ENCODE measurements around the gene ZNRD2. TPM values are rescaled to one million over a fixed set of nuclear protein-coding genes. Genes with fewer than 3 reads are reported as not detected.

Gene ZNRD2
- total RNA-seq, 2 experiments from 2014 or later, result 54.3 to 54.7 TPM

DNA sequence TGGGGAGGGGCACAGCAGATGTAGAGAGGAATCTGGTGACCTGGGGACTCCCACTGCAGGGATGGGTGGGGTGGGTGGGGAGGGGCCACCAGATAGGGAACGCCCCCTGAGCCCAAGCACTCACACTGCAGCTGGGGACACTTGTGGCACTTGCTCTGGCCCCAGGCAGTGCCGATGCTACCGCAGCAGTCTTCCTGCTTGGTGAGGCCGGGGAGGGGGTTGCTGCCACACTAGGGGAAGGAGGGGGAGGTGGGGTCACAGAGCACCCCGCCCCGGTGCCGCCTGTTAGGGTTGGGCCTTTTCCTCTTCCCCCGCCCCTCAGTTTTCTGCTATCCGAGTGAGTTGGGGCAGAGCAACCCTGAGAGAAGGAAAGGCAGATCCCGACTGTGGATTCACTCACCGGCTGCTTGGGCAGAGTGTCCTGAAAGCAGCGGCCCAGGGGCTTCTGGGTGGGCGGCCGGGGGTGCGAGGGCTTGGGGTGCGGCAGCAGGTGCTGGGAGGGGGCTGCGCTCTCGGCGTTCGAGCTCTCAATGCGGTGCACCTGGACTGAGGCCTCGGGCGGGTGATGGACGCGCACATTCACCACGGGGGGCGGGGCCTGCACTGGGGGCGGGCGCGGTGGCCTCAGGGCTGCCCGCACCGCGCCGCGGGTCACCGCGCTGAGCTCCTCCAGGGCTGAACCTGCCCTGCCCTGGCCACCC, 16.8 kb upstream of the ZNRD2 start:
- peaks cover 66% of the 10 kb centered on the region for H3K4me1 Mint-ChIP-seq (ENCODE audit: low read depth)
- no peaks in the 10 kb centered on the region for H3K27me3 Mint-ChIP-seq
- CTCF ChIA-PET, result interaction anchor here (1.1 to 4.3 kb wide), 2 partner anchors 9 to 12 kb away, joined by 3 to 46 read pairs; no protein-coding TSS in a partner anchor
- peaks cover 21% of the 10 kb centered on the region for H3K36me3 Mint-ChIP-seq (ENCODE audit: low read depth)
- POLR2A ChIA-PET, result interaction anchor here (0.8 to 3.4 kb wide), 8 partner anchors 12 to 130 kb away, joined by 3 to 26 read pairs (median 4); no protein-coding TSS in a partner anchor
- ATAC-seq, result peak; percentile 74
- TF ChIP-seq, protein P1, sequence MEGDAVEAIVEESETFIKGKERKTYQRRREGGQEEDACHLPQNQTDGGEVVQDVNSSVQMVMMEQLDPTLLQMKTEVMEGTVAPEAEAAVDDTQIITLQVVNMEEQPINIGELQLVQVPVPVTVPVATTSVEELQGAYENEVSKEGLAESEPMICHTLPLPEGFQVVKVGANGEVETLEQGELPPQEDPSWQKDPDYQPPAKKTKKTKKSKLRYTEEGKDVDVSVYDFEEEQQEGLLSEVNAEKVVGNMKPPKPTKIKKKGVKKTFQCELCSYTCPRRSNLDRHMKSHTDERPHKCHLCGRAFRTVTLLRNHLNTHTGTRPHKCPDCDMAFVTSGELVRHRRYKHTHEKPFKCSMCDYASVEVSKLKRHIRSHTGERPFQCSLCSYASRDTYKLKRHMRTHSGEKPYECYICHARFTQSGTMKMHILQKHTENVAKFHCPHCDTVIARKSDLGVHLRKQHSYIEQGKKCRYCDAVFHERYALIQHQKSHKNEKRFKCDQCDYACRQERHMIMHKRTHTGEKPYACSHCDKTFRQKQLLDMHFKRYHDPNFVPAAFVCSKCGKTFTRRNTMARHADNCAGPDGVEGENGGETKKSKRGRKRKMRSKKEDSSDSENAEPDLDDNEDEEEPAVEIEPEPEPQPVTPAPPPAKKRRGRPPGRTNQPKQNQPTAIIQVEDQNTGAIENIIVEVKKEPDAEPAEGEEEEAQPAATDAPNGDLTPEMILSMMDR (IDR thresholded peaks at IDR 0.05), result no peak
- H3K9me3 Mint-ChIP-seq, result no peaks in the 10 kb centered on the region
- intact Hi-C loops (cut with micrococcal nuclease), result no loop called here
- DNase-seq, result peak; percentile 88
- H3K4me3 Mint-ChIP-seq, result peak overlapping the region; percentile 61
- peak overlapping the region; percentile 49 for H3K27ac Mint-ChIP-seq

DNA sequence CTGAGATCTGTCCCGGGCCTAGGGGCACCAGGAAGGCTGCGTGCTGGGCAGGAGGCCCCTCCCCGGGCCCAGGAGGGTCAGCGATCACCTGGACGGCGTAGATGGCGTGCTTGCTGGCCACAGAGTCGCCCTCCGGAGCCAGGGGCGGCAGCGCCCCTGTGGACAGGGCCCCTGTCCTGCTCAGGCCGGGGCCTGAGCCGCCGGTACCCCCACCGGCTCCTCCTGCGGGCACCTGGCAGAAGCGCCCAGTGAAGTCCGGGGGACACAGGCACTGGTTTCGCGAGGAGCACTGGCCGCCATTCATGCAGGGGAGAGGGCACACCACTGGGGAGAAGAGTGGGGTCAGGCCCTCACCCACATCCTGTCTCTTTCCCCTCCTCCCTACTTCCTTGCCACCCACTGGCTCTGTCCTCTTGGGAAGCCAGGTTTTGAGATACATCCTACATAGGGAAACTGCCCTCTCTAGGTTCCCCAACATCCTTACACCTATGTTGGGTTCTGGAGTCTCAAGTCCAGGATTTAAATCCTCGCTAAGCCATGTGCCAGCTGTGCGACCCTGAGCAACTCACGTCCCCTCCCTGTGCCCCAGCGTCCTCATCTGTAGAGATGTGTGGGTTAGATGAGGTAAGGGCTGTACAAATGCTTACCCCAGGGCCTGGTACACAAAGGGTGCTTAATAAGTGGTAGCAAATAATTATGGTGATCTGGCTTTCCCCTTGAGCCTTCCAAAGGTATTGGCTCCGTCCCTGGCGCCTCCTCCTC, 16.0 kb upstream of the ZNRD2 start:
- Mint-ChIP-seq H3K27ac (peak overlapping the region; percentile 90), H3K27me3 (no peaks in the 10 kb centered on the region), H3K4me3 (peak overlapping the region; percentile 61), H3K9me3 (no peaks in the 10 kb centered on the region), H3K36me3 (ENCODE audit: low read depth) (peaks cover 14% of the 10 kb centered on the region), H3K4me1 (ENCODE audit: low read depth) (peaks cover 62% of the 10 kb centered on the region)
- intact Hi-C loops (cut with micrococcal nuclease), result no loop called here
- ATAC-seq (no peak), DNase-seq (no peak)
- TF ChIP-seq, protein P1 (IDR thresholded peaks at IDR 0.05), result no peak
- CTCF ChIA-PET, result interaction anchor here (1.4 to 4.3 kb wide), 2 partner anchors 13 kb away, joined by 7 to 46 read pairs; no protein-coding TSS in a partner anchor
- POLR2A ChIA-PET, result interaction anchor here (0.9 to 3.4 kb wide), 6 partner anchors 11 to 131 kb away, joined by 3 to 26 read pairs (median 4); partner anchors contain the start of genes FAM89B and ZNRD2

DNA sequence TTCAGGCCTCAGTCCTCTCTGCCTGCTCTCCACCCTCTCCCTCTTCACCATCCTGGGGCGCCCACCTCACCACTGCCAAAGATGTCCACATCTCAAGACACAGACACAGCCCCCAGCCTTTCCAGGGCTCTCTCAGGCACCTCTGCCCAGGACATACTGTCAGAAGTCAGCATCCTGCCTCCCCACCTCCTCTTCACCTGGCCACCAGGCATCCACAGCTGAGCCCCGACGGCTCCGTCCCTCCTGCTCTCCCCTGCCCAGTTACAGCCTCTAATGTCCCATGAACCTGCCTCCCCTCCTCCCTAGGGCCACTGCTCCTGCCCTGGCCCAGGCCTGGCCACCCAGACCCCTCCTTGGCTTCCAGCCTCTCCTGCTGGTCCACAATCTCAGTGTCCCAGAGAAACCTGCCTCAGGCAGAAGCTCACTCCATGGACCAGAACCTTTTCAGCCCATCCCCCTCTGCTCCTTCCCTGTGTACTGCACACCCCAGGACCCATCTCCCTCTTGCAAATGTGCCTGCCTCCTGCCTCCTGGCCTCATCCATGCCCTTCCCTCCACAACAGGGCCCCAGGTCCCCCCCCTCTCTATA, 15.3 kb upstream of the ZNRD2 start:
- POLR2A ChIA-PET, result interaction anchor here (0.8 to 3.3 kb wide), 6 partner anchors 11 to 132 kb away, joined by 3 to 20 read pairs (median 4); partner anchors contain the start of genes FAM89B, MALAT1, SIPA1 and ZNRD2
- H3K9me3 Mint-ChIP-seq, result no peaks in the 10 kb centered on the region
- H3K27me3 Mint-ChIP-seq, result no peaks in the 10 kb centered on the region
- CTCF ChIA-PET, result interaction anchor here (1.4 kb wide), 1 partner anchor 14 kb away, joined by 7 read pairs; no protein-coding TSS in a partner anchor
- TF ChIP-seq, protein P1 (IDR thresholded peaks at IDR 0.05), result no peak
- DNase-seq (no peak), ATAC-seq (no peak)
- H3K36me3 Mint-ChIP-seq (ENCODE audit: low read depth), result peaks cover 10% of the 10 kb centered on the region
- H3K4me3 Mint-ChIP-seq, result peak overlapping the region; percentile 44
- peak overlapping the region; percentile 90 for H3K27ac Mint-ChIP-seq
- peaks cover 65% of the 10 kb centered on the region for H3K4me1 Mint-ChIP-seq (ENCODE audit: low read depth)
- intact Hi-C loops (cut with micrococcal nuclease), result no loop called here

DNA sequence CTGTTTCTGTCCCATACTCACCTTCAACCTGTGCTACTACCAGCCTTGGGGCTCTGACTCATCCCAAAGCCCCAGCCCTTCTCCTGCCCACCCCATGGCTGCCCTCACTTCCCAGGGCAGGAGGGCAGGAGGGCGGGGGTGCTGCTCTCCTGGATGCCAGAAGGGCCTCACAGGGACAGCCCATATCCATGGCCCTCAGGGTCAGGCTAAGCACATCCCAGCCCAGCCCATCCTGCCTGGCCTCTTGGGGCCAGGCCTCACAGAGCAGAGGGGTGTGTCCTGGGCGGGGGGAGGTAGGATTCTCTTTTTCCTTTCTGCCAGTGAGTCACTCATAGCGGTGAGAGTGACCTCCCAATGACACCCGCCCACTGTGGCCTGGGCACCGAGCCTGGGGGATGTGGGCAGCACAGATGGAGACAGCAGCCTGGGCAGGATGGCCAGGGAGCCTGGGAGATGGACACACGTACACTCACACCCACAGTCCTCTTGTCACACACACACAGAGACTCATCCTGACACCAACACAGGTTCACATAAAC, 14.5 kb upstream of the ZNRD2 start:
- Mint-ChIP-seq H3K9me3 (no peaks in the 10 kb centered on the region), H3K27me3 (no peaks in the 10 kb centered on the region), H3K27ac (peak overlapping the region; percentile 90), H3K4me3 (peak overlapping the region; percentile 87), H3K4me1 (ENCODE audit: low read depth) (peaks cover 73% of the 10 kb centered on the region), H3K36me3 (ENCODE audit: low read depth) (peaks cover 8% of the 10 kb centered on the region)
- POLR2A ChIA-PET, result interaction anchor here (0.8 to 3.3 kb wide), 8 partner anchors 12 to 137 kb away, joined by 3 to 20 read pairs (median 4); partner anchors contain the start of genes FAM89B, MALAT1, SIPA1 and ZNRD2
- CTCF ChIA-PET, result interaction anchor here (1.4 to 2.1 kb wide), 3 partner anchors 14 to 38 kb away, joined by 5 to 15 read pairs (median 7); no protein-coding TSS in a partner anchor
- DNase-seq (peak; percentile 74), ATAC-seq (peak; percentile 15)
- TF ChIP-seq, protein P1 (IDR thresholded peaks at IDR 0.05), result no peak
- intact Hi-C loops (cut with micrococcal nuclease), result no loop called here

Data from activated CD8-positive, alpha-beta T cell treated with anti-CD3 and anti-CD28 coated beads for 36 hours (primary cell).